CD4-positive, alpha-beta T cell treated with Interleukin-1 beta for 1 hour (primary cell): Measurements from ENCODE around the gene ZNF426.
A peak's percentile ranks its signal among the peaks of the same experiment; 100 is the strongest.
"Not testable (repeated sequence)": the region's sequence is repeated elsewhere in the genome, so short reads cannot be mapped to it uniquely, and the experiment has no call there.

ENCODE experiments used
- DNase-seq, 2 donors: peaks; one replicate each; pipeline ENCODE4 v3.0.0-alpha.2; 2020 to 2022

The ZNF426 gene

DNA sequence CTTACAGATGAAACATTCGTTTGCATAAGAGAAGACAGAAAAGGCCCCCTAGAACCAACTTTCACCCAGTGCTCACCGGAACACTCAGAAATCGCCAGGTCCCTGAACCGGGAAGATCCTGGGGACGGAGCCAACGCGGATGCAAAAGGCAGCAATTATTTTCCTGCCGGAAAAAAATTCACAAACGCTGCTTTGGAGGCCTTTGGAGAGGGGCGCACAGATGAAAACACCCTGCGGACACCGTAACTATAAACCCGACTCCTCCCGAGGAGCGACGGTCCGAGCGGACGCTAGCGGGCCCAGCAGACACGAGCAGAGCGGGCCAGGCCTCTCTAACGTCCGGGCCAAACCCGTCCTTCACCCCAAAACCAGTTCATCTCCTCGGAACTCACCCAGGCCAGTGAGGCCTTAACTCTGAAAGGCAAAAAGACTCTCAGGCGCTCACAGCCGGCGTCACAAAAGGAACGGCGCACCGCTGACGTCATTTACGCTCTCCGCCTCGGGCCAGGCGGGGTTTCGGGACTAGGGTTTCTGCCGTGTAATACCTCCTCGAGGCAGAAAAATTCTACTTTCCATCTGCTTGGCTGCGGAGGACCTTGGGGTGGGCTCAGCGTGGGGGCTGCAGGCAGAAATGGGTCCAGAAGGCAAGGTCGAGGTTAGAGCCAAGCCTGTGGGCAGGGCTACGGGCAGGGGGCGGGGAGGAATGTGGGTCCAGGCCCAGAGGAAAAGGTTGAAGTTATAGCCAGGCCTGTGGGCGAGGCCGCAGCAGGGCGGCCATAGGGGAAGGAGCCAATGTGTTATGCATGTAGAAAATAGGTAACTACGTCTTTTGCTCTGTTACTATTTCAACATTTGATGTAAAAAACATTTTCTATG is at the start of gene ZNF426:
Gene ZNF426 (minus strand): TSS at position 463 of the 876 bp plus-strand sequence. CDS start 2,413 bp downstream, outside the sequence.
- peak; percentile 86 to 87 for DNase-seq

DNA sequence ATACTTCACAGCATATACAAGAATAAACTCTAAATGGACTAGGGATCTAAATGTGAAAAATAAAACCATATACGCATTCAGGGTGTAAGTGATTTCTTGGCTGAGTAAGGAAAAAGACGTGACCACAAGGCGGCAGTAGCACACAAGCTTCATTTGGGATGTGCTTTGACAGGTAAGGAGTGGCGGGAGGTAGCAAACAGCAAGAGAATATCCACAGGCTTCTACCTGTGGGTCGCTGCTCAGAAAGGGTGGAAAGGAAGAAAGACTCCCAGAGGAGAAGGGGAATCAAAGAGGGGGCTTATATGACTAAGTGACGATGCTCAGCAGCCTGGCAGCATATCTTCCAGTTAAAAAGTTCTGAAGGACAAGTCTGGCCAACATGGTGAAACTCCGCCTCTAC is 48.3 kb upstream of the ZNF426 start:
- DNase-seq: peak; percentile 76 to 82

DNA sequence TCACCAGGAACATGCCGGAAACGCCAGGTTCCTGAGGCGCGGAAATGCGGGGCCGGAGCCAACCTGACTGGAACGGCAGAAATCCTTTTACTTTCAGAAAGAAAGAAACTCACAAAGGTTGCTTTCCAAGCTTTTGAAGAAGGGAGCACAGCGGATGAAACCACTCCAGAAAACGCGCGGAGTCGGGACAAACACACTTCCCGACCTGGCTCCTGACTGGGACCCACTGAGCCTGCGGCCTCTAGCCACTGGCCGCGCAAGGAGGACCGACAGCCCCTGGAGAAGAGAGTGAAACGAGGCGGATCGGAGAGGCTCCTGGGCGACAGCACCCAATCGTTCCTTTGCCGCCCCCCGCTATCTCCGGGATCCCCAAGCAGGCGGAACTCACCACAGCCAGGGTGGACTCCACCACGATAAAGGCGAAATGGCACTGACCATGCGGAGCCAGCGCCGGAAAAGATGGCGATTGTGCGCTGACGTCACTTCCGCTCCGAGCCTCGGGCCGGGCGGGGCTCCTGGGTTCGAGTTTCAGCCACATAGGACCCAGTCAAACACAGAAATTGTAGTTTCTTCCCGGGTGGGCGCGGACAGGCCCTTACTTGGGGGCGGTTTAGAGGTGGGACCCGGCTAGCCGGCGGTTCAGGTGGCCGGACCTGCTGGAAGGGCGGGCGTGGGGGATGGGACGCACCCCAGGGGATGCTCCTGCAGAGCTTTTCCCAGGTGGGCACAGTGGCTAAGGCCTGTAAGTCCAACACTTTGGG is 45.8 kb upstream of the ZNF426 start, which contains the start of gene ZNF121:
Gene ZNF121 (minus strand): TSS at position 432 of the 761 bp plus-strand sequence. CDS start 16,407 bp downstream, outside the sequence.
- peak; percentile 83 to 85 for DNase-seq

DNA sequence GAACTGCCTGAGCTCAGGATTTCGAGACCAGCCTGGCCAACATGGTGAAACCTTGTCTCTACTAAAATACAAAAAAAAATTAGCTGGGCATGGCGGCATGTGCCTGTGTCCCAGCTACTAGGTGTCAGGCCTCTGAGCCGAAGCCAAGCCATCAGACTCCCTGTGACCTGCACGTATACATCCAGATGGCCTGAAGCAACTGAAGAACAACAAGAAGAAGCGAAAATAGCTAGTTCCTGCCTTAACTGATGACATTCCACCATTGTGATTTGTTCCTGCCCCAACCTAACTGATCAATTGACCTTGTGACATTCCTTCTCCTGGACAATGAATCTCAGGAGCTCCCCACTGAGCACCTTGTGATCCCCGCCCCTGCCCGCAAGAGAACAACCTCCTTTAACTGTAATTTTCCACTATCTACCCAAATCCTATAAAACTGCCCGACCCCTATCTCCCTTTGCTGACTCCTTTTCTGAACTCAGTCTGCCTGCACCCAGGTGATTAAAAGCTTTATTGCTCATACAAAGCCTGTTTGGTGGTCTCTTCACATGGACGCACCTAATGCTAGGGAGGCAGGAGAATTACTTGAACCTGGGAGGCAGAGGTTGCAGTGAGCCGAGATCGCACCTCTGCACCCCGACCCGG is 43.8 kb upstream of the ZNF426 start:
- not testable (repeated sequence) for DNase-seq

DNA sequence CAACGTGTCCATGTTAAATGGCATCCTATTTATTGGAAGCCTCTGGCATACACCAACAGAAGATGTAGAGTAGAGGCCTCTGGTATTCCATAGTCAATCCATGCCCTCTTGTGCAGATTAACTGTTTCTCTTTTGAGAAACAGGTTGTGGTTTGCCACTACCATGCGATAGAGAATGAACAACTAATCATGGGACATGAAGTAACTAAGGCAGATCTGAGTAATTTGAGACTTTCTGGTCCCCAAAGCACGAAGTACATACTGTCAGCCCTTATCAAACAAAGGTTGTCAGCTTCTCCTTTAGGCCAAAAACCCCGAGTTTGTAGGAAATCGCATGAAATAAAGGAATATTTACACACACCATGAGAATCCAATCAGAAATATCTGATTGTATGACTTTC is 42.3 kb upstream of the ZNF426 start:
- DNase-seq: no peak

DNA sequence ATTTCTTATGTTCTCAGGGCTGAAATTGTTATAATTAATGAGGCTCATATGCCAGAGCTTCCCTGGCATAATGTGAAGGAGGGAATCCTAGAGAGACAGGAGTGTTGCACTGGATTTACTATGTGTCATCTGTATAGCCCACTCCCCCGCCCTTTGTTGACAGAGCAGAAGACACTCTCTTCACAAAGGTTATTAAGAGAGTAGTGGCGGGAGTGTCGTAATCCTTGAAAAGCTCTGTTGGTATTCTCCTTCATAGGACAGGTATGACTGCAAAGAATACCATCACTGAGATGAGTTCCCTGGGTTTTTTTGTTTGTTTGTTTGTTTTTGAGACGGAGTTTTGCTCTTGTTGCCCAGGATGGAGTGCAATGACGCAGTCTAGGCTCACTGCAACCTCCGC is 31.8 kb upstream of the ZNF426 start:
- DNase-seq: no peak

DNA sequence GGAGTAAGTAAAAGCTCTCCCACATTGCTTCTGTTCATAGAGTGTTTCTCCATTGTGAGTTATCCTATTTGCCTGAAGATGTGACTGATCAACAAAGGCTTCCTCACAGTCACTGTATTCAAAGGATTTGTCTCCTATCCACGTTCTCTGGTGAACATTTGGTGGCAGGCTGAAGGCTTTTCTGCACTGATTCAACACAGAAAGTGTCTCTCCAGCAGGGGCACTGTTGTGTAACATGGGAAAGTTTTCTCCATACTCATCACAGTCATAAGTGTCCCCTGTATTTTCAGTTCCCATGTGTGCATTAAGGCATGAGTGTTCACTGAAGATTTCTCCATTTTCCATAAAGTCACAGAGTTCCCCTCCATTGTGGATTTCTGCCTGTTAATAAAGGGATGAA is 28.3 kb upstream of the ZNF426 start:
- no peak for DNase-seq

DNA sequence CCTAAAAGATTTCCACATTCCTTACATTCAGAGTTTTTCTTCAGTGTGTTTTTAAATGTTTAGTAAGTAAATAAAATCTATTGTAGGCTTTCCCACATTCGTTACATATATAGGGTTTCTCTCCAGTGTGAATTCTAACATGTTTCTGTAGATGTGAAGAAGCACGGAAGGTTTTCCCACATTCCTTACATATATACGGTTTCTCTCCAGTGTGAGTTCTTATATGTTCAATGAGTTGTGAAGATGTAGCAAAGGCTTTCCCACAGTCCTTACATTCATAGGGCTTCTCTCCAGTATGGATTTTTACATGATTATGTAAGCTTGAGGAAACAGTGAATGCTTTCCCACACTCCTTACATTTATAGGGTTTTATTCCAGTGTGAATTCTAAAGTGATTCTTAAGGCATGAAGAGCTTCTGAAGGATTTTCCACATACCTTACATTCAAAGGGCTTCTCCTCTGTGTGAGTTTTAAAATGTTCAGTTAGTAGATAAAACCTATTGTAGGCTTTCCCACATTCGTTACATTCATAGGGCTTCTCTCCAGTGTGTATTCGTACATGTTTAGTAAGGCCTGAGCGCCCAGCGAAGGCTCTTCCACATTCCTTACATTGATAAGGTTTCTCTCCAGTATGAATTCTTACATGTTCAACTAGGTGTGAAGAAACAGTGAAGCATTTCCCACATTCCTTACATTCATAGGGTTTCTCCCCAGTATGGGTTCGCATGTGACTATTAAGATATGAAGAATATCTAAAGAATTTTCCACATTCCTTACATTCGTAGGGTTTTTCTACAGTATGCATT is 27.7 kb upstream of the ZNF426 start:
- no peak for DNase-seq

DNA sequence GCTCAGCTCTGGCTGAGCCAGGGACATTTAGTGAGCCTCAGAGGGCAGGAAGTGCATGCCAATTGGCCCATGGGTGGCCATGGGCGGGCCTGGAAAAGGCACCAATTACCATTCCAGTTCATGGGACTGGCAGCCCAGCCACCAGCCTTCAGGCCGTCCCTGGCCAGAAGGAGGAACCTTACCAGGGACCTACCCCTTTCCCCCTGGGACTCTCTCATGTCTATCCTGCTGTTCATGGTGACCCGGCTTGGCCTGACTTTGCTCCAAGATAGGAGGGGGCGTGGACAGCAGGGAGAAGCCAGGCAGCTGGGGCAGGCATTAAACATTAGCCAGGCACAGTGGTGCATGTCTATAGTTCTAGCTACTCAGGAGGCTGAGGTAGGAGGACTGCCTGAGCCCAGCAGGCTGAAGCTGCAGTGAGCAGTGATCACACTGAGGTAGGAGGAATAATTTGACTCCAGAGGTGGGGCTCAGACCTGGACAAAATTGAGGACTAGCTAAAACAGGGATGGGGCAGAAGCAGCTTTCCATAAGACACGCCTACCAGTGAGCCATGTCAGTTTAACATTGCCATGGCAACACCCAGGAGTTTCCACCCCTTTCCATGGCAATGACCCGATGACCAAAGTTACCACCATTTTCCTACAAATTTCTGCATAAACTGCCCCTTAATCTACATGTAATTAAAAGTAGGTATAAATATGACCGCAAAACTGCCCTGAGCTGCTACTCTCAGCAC is 14.3 kb upstream of the ZNF426 start:
- DNase-seq: no peak

DNA sequence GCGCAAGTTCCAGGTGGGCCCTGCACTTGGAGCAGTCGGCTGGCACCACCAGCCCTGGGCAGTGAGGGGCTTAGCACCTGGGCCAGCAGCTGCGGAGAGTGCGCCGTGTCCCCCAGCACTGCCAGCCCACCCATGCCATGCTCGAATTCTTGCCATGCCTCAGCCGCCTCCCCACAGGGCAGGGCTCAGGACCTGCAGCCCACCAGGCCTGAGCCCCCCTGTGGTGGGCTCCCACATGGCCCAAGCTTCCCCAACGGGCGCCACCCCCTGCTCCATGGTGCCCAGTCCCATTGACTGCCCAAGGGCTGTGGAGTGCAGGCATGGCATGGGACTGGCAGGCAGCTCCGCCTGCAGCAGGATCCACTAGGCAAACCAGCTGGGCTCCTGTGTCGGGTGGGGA is 9.4 kb upstream of the ZNF426 start:
- no peak for DNase-seq

DNA sequence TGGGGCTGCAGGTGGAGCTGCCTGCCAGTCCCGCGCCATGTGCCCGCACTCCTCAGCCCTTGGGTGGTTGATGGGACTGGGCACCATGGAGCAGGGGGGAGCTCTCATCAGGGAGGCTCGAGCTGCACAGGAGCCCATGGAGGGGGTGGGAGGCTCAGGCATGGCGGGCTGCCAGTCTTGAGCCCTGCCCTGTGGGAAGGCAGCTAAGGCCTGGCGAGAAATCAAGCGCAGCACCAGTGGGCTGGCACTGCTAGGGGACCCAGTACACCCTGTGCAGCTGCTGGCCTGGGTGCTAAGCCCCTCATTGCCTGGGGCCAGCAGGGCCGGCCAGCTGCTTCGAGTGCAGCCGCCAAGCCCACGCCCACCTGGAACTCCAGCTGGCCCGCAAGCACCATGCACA is 2.8 kb upstream of the ZNF426 start:
- not testable (repeated sequence) for DNase-seq

DNA sequence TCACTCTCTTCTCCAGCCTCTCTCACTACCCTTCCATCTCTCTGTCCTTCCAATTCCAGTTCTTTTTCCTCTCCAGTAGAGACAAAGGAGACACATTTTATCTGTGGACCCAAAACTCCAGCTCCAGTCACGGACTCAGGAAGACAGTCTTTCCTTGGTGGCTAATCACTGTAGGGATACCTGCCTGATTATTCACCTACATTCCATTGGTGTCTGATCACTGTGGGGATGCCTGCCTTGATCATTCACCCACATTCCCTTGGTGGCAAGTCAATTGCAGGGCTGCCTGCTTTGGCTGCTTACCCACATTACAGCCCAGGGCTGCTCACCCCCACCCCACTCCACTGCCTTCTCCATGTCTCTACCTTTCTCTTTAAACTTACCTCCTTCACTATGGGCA is 1.5 kb upstream of the ZNF426 start:
- DNase-seq: not testable (repeated sequence)

DNA sequence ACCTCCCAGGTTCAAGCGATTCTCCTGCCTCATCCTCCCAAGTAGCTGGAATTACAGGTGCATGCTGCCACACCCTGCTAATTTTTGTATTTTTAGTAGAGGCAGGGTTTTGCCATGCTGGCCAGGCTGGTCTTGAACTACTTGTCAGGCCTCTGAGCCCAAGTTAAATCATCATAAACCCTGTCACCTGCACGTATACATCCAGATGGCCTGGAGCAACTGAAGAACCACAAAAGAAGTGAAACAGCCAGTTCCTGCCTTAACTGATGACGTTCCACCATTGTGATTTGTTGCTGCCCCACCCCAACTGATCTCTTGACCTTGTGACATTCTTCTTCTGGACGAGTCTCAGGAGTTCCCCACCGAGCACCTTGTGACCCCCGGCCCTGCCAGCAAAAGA is 756 bp upstream of the ZNF426 start:
- DNase-seq: not testable (repeated sequence)

DNA sequence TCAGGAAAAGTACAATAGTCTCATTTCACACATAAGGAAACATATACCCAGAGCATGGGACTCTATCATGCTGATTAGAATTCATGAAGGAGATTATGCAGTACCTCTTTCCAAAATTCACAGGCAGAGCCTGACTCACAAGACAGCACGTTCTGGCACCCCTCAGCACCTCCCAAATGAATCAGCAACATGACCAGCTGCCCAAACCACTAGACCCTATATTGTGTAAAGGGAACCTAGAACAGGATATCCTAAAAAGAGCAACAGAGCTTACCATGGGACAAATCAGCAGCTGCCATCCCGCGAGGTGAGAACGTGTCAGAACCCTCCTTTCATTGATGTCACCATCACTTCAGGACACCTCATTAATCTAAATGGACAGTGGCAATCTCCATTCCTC is 2.5 kb downstream of the ZNF426 start:
- no peak for DNase-seq

DNA sequence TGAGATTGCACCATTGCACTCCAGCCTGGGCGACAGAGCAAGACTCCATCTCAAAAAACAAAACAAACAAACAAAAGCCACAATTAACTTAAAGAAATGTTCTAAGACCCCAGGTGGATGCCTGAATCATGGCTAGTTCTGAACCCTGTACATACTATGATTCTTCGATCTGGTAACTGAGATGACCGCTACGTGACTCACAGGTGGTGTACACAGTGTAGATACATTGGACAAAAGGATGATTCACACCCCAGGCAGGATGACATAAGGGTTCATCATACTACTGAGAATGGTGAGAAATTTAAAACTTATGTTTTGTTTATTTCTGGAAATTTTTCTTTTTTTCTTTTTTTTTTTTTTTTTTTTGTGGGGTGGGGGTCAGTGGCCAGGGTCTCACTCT is 6.5 kb downstream of the ZNF426 start:
- no peak for DNase-seq

DNA sequence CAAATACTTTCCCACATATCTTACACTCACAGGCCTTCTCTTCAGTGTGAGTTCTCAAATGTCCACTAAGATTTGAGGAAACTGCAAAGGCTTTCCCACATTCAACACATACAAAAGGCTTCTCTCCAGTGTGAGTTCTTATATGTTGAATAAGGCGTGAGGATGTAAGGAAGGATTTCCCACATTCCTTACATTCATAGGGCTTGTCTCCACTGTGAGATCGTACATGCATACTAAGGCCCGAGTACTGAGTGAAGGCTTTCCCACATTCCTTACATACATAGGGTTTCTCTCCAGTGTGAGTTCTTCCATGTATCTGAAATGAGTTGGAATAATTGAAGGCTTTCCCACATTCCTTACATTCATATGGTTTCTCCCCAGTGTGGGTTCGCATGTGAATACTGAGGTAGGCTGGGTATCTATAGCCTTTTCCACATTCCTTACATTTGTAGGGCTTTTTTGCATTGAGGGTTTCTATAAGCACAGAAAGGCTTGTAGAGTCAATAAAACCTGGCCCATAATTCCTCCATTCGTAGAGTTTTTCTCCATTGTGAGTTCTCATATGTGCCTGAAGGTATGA is 9.6 kb downstream of the ZNF426 start:
- no peak for DNase-seq

DNA sequence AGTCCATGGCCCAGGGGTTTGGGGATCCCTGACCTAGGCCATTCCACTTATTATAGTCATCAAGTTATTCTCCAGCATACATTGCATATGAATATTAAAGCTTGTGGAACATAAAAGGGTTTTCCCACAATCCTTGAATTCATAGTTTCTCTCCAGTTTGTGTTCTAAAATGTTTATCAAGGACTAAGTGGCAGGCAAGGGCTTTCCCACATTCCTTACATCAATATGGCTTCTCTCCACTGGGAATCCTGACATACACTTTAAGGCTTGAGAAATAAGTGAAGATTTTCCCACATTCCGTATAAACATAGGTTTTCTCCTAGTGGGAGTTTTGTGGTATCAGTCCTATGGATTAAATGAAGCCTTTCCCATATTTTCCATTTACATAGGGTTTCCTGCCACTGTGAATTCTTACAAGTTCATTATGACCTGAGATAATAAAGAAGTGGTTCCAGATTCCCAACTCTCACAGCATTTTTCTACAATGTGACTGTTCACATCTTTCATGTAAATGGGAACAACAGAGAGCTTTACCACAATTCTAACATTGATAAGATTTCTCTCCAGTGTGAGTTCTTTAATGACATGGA is 14.5 kb downstream of the ZNF426 start:
- DNase-seq: no peak

DNA sequence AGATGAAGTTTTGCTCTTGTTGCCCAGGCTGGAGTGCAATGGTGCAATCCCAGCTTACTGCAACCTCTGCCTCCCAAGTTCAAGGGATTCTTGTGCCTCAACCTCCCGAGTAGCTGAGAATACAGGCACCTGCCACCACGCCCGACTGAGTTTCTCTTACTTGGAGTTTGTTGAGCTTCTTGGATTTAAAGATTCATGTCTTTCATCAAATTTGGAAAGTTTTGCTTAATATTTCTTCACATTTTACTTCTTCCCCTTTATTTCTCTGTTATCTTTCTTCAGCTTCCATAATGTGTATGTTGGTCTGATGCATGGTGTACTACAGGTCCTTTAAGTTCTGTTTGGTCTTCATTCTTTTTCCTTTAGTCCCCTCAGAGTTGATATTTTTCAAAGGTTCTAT is 31.2 kb downstream of the ZNF426 start:
- DNase-seq: no peak

DNA sequence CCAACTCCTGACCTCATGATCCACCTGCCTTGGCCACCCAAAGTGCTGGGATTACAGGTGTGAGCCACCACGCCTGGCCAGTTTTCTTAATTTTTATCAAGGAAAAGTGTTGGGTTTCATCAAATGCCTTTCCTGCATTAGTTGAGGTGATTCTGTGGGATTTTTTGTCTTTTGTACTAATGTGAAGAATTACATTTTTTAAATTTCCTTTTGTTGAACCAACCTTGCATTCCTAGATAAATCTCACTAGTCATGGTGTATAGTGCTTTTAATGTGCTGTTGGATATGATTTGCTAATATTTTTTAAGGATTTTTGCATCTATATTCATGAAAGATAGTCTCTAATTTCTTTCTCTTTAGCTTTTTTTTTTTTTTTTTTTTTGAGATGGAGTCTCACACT is 37.6 kb downstream of the ZNF426 start:
- no peak for DNase-seq

DNA sequence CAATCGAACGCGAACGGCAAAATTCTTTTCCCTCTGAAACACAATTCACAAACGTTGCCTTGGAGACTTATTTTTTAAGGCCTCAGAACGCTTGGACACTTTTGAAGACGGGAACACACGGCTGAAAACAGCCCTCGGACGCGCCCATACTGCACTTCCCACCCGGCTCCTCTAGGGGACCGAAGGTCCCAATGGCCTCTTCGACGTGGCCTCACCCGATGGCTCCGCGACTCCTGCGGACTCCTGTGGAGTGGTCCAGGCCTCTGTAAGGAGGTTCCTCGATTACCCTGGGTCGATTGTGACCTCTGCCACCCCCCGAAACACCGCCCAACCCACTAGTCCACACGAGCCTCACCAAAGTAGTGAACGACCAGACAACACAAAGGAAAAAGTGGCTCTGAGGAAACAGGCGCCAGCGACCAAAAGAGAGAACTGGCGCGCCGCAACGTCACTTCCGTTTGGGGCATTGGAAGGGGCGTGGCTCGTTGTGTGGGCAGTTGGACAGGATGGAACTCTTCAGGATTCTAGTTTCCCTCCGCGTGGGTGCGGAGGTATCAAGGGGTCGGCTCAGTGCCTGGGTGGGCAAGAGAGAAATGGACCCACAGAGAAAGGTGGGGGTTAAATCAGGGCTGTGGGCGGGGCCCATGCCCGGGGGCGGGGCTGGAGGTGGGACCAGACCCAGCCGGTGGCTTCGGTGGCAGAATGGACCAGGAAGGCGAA is 40.1 kb downstream of the ZNF426 start, which contains the start of gene ZNF560:
Gene ZNF560 (minus strand): TSS at position 434 of the 720 bp plus-strand sequence. CDS start 23,303 bp downstream, outside the sequence.
- no peak for DNase-seq
